GM23338 (cell line): ENCODE data around the gene TNS3.

Experiments
- CREB1 ChIP-seq: fragments of 250-450 bp; sonication (Bioruptor Pico); IDR thresholded peaks from 2 replicates; pipeline ENCODE4 v1.5.0; 2020; ENCODE audit warnings: low read depth, mild to moderate bottlenecking, moderate library complexity
- EZH2 ChIP-seq: fragments of 200-600 bp; sonication (generic); IDR thresholded peaks from one replicate; pipeline ENCODE4 v1.8.0; 2017; ENCODE audit warnings: antibody characterized with exemption, mild to moderate bottlenecking, low read depth; ENCODE audit not compliant: unreplicated experiment
- EZH2phosphoT487 ChIP-seq: fragments of 200-600 bp; sonication (generic); IDR thresholded peaks from one replicate; pipeline ENCODE4 v1.8.1; 2018; ENCODE audit warnings: antibody characterized with exemption; ENCODE audit not compliant: unreplicated experiment
- JUNB ChIP-seq: IDR thresholded peaks from one replicate; pipeline ENCODE4 v1.6.1; 2016; ENCODE audit warnings: antibody characterized with exemption; ENCODE audit not compliant: unreplicated experiment
- NANOG ChIP-seq: IDR thresholded peaks from 2 replicates; pipeline ENCODE4 v1.6.1; 2016; ENCODE audit warnings: antibody characterized with exemption, borderline replicate concordance
- POLR2AphosphoS5 ChIP-seq: IDR thresholded peaks from 2 replicates; pipeline ENCODE4 v1.6.1; 2016; ENCODE audit warnings: antibody characterized with exemption, low read depth
- STAT1 ChIP-seq: IDR thresholded peaks from one replicate; pipeline ENCODE4 v1.6.1; 2016; ENCODE audit warnings: antibody characterized with exemption; ENCODE audit not compliant: unreplicated experiment
- ZNF114 ChIP-seq: fragments of 250-450 bp; sonication (Bioruptor Pico); IDR thresholded peaks from 2 replicates; pipeline ENCODE4 v1.5.0; 2020; ENCODE audit warnings: mild to moderate bottlenecking, moderate library complexity
- ZNF331 ChIP-seq: fragments of 250-450 bp; sonication (Bioruptor Pico); IDR thresholded peaks from 2 replicates; pipeline ENCODE4 v1.5.0; 2020; ENCODE audit warnings: low read depth, mild to moderate bottlenecking, moderate library complexity
- TF ChIP-seq, protein P1 (sequence below), 2 experiments: fragments of 200-600 bp in 1 of 2; sonication (generic) in 1 of 2; conservative IDR thresholded peaks; 2 replicates each; pipeline versions ENCODE4 v1.5.1 to v1.6.1; 2016 to 2017; ENCODE audit warnings: antibody characterized with exemption in 2 of 2, low read depth in 2 of 2, mild to moderate bottlenecking in 2 of 2, moderate library complexity in 1 of 2
- TF ChIP-seq, protein P2 (sequence below): IDR thresholded peaks from one replicate; pipeline ENCODE4 v1.6.1; 2018; ENCODE audit warnings: antibody characterized with exemption; ENCODE audit not compliant: unreplicated experiment
- TF ChIP-seq, protein P3 (sequence below): IDR thresholded peaks from 2 replicates; pipeline ENCODE4 v1.6.1; 2016; ENCODE audit warnings: antibody characterized with exemption
- TF ChIP-seq, protein P4 (sequence below): fragments of 250-450 bp; sonication (Bioruptor Pico); IDR thresholded peaks from 2 replicates; pipeline ENCODE4 v1.5.0; 2020; ENCODE audit warnings: mild to moderate bottlenecking, moderate library complexity

DNA sequence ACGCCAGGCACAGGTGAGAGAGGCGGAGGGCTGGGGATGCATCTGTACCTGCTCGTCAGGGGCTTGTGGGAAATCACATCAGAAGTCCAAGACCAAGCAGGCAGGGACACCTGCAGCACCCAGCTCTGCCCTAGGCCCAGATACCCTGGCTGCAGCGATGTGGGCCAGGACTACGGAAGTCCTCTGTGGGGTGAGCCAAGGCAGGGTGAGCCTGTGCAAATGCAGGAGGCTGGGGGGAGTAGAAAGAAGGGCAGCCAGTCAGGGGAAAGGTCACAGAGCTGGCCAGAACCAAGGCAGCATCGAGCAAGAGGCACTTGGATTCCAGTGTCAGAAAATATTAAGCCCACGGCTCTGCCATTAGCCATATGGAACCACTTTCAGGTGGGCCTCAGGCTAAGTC, 85.2 kb downstream of the TNS3 start:
- TF ChIP-seq EZH2 (no peak), POLR2AphosphoS5 (no peak), EZH2phosphoT487 (no peak), STAT1 (no peak), JUNB (no peak), ZNF331 (CRISPR knock-in tag) (no peak), CREB1 (no peak), NANOG (no peak), ZNF114 (CRISPR knock-in tag) (no peak)
- TF ChIP-seq, protein P1, sequence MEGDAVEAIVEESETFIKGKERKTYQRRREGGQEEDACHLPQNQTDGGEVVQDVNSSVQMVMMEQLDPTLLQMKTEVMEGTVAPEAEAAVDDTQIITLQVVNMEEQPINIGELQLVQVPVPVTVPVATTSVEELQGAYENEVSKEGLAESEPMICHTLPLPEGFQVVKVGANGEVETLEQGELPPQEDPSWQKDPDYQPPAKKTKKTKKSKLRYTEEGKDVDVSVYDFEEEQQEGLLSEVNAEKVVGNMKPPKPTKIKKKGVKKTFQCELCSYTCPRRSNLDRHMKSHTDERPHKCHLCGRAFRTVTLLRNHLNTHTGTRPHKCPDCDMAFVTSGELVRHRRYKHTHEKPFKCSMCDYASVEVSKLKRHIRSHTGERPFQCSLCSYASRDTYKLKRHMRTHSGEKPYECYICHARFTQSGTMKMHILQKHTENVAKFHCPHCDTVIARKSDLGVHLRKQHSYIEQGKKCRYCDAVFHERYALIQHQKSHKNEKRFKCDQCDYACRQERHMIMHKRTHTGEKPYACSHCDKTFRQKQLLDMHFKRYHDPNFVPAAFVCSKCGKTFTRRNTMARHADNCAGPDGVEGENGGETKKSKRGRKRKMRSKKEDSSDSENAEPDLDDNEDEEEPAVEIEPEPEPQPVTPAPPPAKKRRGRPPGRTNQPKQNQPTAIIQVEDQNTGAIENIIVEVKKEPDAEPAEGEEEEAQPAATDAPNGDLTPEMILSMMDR (conservative IDR thresholded peaks at IDR 0.05; ENCODE audit: low read depth in 2 of 2) = no peak
- TF ChIP-seq, protein P2, sequence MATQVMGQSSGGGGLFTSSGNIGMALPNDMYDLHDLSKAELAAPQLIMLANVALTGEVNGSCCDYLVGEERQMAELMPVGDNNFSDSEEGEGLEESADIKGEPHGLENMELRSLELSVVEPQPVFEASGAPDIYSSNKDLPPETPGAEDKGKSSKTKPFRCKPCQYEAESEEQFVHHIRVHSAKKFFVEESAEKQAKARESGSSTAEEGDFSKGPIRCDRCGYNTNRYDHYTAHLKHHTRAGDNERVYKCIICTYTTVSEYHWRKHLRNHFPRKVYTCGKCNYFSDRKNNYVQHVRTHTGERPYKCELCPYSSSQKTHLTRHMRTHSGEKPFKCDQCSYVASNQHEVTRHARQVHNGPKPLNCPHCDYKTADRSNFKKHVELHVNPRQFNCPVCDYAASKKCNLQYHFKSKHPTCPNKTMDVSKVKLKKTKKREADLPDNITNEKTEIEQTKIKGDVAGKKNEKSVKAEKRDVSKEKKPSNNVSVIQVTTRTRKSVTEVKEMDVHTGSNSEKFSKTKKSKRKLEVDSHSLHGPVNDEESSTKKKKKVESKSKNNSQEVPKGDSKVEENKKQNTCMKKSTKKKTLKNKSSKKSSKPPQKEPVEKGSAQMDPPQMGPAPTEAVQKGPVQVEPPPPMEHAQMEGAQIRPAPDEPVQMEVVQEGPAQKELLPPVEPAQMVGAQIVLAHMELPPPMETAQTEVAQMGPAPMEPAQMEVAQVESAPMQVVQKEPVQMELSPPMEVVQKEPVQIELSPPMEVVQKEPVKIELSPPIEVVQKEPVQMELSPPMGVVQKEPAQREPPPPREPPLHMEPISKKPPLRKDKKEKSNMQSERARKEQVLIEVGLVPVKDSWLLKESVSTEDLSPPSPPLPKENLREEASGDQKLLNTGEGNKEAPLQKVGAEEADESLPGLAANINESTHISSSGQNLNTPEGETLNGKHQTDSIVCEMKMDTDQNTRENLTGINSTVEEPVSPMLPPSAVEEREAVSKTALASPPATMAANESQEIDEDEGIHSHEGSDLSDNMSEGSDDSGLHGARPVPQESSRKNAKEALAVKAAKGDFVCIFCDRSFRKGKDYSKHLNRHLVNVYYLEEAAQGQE = no peak
- TF ChIP-seq, protein P3, sequence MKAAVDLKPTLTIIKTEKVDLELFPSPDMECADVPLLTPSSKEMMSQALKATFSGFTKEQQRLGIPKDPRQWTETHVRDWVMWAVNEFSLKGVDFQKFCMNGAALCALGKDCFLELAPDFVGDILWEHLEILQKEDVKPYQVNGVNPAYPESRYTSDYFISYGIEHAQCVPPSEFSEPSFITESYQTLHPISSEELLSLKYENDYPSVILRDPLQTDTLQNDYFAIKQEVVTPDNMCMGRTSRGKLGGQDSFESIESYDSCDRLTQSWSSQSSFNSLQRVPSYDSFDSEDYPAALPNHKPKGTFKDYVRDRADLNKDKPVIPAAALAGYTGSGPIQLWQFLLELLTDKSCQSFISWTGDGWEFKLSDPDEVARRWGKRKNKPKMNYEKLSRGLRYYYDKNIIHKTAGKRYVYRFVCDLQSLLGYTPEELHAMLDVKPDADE = no peak
- TF ChIP-seq, protein P4, sequence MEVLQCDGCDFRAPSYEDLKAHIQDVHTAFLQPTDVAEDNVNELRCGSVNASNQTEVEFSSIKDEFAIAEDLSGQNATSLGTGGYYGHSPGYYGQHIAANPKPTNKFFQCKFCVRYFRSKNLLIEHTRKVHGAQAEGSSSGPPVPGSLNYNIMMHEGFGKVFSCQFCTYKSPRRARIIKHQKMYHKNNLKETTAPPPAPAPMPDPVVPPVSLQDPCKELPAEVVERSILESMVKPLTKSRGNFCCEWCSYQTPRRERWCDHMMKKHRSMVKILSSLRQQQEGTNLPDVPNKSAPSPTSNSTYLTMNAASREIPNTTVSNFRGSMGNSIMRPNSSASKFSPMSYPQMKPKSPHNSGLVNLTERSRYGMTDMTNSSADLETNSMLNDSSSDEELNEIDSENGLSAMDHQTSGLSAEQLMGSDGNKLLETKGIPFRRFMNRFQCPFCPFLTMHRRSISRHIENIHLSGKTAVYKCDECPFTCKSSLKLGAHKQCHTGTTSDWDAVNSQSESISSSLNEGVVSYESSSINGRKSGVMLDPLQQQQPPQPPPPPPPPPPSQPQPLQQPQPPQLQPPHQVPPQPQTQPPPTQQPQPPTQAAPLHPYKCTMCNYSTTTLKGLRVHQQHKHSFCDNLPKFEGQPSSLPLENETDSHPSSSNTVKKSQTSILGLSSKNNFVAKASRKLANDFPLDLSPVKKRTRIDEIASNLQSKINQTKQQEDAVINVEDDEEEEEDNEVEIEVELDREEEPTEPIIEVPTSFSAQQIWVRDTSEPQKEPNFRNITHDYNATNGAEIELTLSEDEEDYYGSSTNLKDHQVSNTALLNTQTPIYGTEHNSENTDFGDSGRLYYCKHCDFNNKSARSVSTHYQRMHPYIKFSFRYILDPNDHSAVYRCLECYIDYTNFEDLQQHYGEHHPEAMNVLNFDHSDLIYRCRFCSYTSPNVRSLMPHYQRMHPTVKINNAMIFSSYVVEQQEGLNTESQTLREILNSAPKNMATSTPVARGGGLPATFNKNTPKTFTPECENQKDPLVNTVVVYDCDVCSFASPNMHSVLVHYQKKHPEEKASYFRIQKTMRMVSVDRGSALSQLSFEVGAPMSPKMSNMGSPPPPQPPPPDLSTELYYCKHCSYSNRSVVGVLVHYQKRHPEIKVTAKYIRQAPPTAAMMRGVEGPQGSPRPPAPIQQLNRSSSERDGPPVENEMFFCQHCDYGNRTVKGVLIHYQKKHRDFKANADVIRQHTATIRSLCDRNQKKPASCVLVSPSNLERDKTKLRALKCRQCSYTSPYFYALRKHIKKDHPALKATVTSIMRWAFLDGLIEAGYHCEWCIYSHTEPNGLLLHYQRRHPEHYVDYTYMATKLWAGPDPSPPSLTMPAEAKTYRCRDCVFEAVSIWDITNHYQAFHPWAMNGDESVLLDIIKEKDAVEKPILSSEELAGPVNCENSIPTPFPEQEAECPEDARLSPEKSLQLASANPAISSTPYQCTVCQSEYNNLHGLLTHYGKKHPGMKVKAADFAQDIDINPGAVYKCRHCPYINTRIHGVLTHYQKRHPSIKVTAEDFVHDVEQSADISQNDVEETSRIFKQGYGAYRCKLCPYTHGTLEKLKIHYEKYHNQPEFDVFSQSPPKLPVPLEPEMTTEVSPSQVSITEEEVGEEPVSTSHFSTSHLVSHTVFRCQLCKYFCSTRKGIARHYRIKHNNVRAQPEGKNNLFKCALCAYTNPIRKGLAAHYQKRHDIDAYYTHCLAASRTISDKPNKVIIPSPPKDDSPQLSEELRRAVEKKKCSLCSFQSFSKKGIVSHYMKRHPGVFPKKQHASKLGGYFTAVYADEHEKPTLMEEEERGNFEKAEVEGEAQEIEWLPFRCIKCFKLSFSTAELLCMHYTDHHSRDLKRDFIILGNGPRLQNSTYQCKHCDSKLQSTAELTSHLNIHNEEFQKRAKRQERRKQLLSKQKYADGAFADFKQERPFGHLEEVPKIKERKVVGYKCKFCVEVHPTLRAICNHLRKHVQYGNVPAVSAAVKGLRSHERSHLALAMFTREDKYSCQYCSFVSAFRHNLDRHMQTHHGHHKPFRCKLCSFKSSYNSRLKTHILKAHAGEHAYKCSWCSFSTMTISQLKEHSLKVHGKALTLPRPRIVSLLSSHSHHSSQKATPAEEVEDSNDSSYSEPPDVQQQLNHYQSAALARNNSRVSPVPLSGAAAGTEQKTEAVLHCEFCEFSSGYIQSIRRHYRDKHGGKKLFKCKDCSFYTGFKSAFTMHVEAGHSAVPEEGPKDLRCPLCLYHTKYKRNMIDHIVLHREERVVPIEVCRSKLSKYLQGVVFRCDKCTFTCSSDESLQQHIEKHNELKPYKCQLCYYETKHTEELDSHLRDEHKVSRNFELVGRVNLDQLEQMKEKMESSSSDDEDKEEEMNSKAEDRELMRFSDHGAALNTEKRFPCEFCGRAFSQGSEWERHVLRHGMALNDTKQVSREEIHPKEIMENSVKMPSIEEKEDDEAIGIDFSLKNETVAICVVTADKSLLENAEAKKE = no peak
